Retina (tissue), 1 donor: ENCODE results near the gene AUH.

Source experiments
- DNase-seq: peaks from one replicate; pipeline ENCODE4 v3.0.0-alpha.2; 2016

Gene AUH

GRCh38 chr9:91334053-91334452, 27.7 kb downstream of the AUH start:
- no peak for DNase-seq

- no peak for DNase-seq
Observed at GRCh38 chr9:91333551-91333950, 28.2 kb downstream of the AUH start.

- DNase-seq = no peak
Observed at GRCh38 chr9:91332546-91333231, 29.0 kb downstream of the AUH start.

- no peak for DNase-seq
Observed at GRCh38 chr9:91331849-91332248, 29.9 kb downstream of the AUH start.

GRCh38 chr9:91328186-91328585, 33.5 kb downstream of the AUH start:
- no peak for DNase-seq

GRCh38 chr9:91321691-91322090, 40.0 kb downstream of the AUH start:
- no peak for DNase-seq

GRCh38 chr9:91320299-91320698, 41.4 kb downstream of the AUH start:
- no peak for DNase-seq

GRCh38 chr9:91316093-91316492, 45.6 kb downstream of the AUH start:
- DNase-seq = no peak

GRCh38 chr9:91315191-91315590, 46.5 kb downstream of the AUH start:
- DNase-seq = no peak

- no peak for DNase-seq
Observed at GRCh38 chr9:91312717-91313325, 48.9 kb downstream of the AUH start.

GRCh38 chr9:91310037-91310436, 51.7 kb downstream of the AUH start:
- DNase-seq = no peak

- DNase-seq = no peak
Observed at GRCh38 chr9:91308191-91308590, 53.5 kb downstream of the AUH start.

GRCh38 chr9:91307279-91307678, 54.4 kb downstream of the AUH start:
- no peak for DNase-seq

GRCh38 chr9:91306296-91306630, 55.5 kb downstream of the AUH start:
- DNase-seq = no peak

- DNase-seq = no peak
Observed at GRCh38 chr9:91305596-91306295, 56.0 kb downstream of the AUH start.

GRCh38 chr9:91303741-91304415, 57.8 kb downstream of the AUH start:
- no peak for DNase-seq

- DNase-seq = no peak
Observed at GRCh38 chr9:91302831-91303230, 58.9 kb downstream of the AUH start.

- DNase-seq = no peak
Observed at GRCh38 chr9:91301161-91301560, 60.6 kb downstream of the AUH start.

GRCh38 chr9:91298311-91298710, 63.4 kb downstream of the AUH start:
- no peak for DNase-seq

- no peak for DNase-seq
Observed at GRCh38 chr9:91297306-91297705, 64.4 kb downstream of the AUH start.

GRCh38 chr9:91296354-91296753, 65.4 kb downstream of the AUH start:
- no peak for DNase-seq

- DNase-seq = no peak
Observed at GRCh38 chr9:91295357-91295756, 66.4 kb downstream of the AUH start.

- DNase-seq = no peak
Observed at GRCh38 chr9:91291866-91292265, 69.9 kb downstream of the AUH start.

- no peak for DNase-seq
Observed at GRCh38 chr9:91289244-91289643, 72.5 kb downstream of the AUH start.
